Measurements from ENCODE around the gene NDUFAF7.
"Not testable (repeated sequence)": the region's sequence is repeated elsewhere in the genome, so short reads cannot be mapped to it uniquely, and the experiment has no call there.

GRCh38 chr2:37195862-37196319 lies 35.6 kb upstream of the NDUFAF7 start:
- TF ChIP-seq POLR2A (IDR thresholded peaks at IDR 0.05); CTCF (IDR thresholded peaks at IDR 0.05 in 8 of 11, conservative IDR thresholded peaks at IDR 0.05 in 3 of 11); POLR2AphosphoS5 (IDR thresholded peaks at IDR 0.05): not testable (repeated sequence)

Measured in spleen (tissue), 7 donors.